NCI-H2107 treated with DMSO at 0.1 percent for 48 hours (cell line): ENCODE data around the gene ZC3H8.

Experiments
- DNase-seq: peaks from one replicate; lab custom pipeline; 2025; ENCODE audit not compliant: unreplicated experiment; lab: John Stamatoyannopoulos, UW

The ZC3H8 gene

DNA sequence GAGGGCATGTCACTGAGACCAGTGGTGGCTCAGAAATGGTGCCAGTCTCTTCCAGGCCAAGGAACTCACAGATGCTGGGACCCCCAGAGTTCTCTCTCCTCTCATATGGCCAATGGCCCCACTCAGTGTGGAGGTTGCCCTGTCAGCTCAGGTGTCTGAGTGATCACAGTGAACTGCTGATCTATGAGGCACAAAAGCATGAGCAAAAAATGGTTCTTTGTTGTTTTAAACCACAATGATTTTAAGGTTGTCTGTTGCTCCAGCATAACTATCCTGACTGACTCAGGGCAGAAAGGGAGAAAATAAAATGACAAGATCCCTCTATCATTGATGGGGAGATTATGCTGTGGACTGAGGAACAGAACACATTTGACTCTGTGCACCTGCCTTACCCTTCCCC is 58.9 kb downstream of the ZC3H8 start:
- DNase-seq = no peak

DNA sequence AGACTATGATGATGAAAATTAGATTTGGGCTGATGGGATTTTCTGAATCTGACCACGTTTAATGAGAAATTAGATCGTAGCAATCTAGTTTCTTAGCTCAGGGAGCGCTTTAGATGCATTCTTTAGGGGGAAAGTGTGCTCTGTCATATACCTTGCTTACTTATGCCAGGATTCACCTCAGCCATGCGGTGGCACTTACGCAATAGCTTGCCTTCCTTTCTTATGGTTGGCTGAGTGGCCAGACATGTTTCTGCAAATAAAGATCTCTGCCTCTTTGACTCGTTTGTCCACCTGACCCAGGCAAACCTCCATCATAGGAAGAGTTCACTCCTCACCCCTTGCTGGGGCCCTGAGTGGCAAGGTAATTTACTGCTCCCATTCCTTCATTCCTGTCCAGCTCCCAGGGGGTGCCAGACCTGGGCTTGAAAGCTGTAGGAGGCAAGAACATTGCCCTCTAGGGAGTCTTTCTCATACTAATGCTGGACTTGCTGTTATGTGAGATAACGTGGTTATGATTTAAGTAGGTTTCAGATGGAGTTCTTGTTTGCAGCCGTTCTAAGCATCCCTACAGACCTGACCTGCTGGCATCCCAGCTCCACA is 59.6 kb downstream of the ZC3H8 start:
- DNase-seq = no peak

DNA sequence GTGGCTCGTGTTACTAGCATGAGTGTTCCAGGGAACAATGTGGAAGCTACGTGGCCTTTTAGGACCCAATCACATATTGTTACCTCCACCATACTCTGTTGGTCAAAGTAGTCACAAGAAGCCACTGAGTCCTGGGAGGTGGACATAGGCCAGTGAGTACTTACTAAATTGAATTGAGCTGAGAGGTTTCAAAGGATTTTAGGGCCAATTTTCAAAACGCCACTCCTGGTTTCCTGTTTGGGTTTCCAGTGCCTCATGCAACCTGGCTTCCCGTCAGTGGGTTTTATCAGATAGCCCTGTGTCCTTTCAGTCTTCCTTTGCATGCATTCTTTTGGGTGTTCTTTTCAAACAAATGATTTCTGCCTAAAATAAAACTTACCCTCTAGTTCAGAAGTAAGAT is 60.4 kb downstream of the ZC3H8 start:
- no peak for DNase-seq

DNA sequence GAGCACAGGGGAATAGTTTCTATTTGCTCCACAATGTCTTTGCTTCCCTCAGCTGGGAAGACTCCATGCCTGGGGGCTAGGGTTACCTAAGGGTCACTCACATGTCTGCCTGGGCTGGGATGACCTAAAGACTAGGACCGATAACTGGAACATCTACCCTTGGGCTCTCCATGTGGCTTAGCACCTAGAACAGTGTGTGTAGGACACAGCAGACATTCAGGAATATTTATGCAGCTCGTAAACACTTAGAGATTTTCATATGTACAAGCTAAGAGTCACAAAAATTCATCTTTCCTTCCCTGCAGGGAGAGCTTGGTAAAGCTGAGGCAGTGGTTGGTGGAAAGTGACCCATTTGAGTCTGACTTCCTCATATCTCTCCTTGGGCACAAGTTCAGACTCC is 60.8 kb downstream of the ZC3H8 start:
- no peak for DNase-seq

DNA sequence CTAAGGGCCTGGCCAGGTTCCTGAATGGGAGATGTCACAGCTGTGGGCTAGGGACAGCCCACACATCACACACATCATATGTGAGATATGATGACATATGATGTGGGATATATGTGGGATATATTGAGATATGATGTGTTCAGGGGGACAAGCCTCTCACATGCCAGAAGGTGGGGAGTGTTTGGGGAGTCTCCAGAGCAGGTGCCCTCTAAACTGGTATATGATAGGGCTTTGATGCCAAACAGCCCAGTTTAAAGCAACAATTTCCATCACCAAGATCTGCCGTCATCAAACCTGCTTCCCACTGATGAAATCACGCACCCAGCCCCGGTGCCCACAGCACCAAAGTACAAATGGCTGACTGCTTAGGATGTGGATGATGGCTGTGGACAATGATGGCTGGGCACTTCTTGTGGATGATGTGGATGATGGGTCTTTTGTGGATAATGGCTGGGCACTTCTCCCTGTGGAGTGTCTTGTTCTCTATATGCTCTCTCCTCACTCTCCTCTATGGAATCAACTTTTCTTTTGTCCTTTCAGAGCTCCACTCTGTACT is 65.8 kb downstream of the ZC3H8 start:
- no peak for DNase-seq

DNA sequence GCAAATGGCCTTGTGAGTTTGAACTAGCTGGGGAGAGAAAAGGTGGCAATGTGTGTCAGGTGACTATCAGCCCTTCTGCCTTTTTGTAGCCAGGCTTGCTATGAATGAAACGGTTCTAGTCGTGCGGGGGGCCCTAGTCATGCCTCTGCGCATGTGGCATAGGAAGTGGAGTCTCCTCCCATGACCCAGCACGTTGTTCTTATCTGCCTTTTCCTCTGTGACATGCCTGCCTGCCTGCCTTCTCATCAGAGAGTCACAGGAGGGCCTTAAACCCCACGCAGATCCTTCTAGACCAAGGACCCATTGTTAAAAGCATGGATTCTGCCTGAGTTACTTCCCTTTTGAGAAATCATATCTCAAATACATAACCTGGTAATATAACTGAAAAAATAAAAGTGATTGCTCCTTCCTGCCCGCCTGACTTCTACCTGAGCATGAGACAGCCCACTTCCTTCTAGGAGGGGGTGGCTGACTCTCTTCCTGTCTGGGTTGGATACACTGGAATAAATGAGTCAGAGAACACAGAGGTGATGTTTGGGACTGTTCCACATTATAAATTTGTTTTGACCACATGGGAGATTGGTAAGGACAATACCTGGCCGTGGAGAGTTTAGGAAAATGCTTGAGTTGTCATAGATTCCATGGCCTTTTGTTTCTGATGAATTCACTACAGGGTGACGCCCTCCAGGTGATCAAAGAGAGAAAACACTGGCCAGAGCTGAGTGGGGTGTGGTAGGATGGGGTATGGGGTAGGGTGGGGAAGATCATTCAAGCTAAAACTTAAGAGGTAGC is 66.8 kb downstream of the ZC3H8 start:
- DNase-seq = no peak

DNA sequence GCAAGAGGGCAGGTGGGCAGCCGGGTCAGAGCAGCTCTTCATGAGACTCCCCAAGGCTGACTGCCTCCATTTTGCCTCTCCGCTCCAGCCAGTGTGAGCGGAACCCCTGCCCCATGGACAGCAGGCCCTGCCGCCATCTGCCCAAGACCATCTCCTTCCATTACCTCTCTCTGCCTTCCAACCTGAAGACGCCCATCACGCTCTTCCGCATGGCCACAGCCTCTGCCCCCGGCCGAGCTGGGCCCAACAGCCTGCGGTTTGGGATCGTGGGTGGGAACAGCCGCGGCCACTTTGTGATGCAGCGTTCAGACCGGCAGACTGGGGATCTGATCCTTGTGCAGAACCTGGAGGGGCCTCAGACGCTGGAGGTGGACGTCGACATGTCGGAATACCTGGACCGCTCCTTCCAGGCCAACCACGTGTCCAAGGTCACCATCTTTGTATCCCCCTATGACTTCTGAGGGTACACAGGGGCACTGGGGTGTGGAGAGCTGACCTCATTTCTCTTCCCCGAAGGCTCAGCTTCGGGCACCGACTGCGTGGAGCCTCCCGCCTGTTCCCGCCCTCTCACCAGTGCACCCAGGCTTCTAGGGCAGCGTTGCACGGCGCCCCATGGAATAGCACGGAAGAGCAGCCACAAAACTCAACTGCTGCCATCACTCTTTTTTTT is 67.7 kb downstream of the ZC3H8 start:
- DNase-seq = no peak

DNA sequence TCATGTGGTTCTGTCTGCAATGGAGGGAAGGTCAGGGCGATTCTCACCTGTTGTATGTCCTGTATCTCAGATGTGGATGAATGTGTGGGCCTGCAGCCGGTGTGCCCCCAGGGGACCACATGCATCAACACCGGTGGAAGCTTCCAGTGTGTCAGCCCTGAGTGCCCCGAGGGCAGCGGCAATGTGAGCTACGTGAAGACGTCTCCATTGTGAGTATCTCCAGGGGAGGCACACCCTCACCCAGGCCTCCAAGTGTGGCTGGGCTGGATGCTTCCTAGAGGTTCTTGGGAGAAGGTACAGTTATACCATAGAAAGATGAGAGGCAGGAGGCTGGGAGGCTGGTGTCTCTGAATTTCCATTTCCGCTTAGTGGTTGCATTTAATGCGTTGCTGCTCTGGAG is 69.7 kb downstream of the ZC3H8 start:
- no peak for DNase-seq

DNA sequence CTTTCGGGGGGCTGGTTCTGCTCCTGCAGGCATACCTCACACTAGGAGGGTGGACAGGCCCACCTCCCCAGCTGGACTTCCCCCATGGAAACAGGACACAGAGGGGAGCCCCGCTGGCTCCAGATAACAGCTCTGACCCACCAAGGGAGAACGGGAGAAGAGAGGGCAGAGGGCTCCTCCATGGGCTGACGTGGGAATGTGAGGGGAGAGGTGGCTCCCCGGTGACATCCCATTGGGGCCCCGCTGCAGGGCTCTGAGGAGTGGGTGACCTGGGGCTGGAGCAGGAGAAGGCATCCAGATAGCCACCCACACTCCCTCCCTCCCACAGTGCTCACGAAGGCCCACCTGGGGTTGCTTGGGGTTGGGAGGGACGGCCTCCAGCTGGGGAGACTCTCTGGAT is 70.7 kb downstream of the ZC3H8 start:
- DNase-seq = no peak

DNA sequence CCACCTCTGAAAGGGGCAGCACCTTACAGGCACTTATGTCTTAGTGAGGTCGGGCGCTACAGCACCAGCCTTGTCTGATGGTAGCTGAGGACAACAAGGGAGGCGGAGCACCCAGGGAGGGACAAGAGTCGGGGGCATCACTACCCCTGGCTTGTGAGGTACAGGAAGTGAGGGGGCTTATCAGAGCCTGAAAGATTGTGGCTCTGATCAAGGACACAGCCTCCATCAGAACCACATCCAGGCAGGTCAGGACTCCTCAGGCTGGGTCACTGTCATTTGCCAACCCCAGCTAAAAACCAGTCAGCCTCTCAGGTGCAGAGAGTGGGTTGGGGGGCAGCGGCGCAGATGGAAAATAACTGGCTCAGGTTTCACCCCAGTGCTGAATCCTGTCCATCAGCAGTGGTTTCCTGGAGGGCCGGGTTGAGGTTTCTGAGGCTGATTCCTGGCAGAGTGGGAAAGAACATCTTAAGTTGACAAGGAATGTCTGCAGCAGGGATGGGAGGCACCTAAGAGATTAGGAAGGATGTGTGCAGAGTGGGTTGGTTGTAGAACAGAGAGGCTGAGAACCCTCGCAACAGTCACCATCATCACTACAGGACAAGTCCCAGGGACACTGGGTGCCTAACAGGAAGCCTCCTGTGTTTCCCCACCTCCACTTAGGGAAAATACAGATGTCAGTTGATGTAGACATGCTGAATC is 71.4 kb downstream of the ZC3H8 start:
- DNase-seq = peak; percentile 59

DNA sequence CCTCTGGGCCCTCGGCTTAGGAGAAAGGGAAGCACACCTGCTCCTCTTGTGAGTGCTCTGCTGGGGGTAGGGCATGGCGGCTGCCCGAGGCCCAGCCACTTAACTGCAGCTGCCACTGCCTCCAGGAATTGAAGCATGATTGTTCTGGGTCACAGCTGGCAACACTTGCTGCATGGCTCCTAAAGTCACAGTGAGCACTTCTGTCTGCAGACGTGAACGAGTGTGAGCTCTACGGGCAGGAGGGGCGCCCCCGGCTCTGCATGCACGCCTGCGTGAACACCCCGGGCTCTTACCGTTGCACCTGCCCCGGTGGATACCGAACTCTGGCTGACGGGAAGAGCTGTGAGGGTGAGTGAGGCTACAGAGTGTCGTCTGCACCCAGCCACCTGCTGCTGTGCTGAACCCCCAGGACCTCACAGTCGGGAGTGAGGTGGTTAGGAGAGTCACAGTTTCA is 72.2 kb downstream of the ZC3H8 start:
- peak; percentile 95 for DNase-seq

DNA sequence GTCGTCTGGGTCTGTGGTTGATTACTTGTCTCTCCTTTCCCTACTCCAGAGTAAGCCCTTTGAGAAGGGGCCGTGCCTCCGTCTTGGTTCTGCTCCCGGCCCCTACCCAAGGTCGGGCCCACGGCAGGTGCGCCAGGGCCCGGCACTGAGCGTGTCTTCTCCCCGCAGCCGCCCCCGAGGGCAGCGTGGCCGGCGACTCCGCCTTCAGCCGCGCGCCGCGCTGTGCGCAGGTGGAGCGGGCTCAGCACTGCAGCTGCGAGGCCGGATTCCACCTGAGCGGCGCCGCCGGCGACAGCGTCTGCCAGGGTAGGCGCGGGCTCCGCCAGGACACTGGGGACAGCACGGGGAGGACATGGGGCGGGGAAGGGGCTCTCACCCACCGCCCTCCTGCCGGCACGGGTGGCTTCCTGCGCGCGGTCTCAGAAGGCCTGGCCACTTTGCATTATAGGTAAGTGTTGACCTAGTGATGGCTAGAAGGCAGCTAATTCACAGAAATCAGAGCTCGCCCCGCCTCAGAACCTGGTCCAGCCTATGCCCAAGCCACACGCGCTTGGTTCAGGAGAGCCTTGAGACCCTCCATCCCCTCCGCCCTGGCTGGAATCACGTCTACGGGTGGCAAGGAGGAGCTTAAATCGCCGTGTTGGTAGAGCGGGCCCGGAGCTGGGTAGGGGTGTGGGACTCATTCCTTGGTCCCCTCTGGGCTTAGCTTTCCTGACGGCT is 73.1 kb downstream of the ZC3H8 start:
- DNase-seq = no peak

DNA sequence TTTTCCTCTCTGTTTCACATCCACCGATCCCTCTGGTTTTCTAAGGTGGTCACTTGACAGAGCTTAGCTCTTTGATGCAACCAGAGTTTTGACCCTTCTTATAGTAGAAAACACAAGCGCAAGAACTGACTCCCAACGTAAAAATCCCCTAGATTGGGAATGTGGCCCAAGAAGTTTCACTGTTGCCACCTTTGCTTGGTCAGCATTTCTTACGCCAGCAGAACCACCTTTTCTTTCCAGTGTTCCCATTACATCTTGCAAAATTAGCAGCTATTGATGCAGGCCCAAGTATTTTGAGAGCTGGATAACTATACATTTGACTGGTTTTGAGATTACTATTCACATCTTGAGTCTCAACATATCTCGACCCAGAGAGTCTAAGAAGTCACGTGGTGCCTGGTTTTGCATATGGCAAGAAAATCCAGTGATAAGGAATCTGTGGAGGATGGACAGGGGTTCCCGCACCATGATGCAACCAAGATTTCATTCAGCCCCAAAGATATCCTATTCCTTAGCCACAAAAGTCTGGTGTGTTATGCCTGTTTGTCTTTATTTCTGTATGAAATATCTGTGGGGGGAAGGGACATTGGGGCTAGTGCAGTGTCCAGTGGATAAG is 78.8 kb downstream of the ZC3H8 start:
- DNase-seq = no peak

DNA sequence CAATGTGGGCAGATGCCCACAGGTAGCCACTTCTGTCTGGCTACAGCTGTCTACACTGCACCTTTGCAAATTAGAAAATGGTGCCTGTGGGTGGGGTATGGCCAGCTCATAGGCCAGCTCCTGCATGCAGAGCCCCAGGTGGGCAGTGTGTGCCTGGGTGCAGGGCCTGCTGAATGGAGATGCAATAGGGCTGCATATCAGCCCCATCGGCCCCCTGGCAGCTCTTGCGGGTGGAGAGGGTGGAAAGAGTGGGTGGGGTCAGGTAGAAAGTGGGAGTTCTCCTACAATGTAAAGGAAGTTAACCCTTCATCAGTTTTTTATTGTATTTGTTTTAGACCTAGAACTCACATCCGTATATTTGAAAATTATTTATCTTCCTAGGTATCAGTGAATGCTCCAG is 79.5 kb downstream of the ZC3H8 start:
- DNase-seq = no peak

DNA sequence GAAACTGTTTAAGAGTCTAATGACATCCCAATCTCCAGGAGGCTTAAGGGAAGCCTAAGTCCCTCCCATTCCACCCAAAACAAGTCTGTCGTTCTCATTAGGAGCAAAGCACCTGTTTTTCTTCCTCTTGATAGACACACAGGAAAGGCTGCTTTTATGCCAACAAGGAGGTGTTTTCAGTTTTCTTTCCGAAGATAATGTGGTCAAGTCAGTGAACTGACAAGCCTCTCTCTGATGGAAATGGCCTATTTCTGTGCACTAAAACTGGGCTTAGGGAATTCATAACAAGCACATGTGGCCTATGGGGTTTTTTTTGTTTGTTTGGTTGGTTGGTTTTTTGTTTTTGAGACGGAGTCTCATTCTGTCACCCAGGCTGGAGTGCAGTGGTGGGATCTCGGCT is 80.5 kb downstream of the ZC3H8 start:
- no peak for DNase-seq

DNA sequence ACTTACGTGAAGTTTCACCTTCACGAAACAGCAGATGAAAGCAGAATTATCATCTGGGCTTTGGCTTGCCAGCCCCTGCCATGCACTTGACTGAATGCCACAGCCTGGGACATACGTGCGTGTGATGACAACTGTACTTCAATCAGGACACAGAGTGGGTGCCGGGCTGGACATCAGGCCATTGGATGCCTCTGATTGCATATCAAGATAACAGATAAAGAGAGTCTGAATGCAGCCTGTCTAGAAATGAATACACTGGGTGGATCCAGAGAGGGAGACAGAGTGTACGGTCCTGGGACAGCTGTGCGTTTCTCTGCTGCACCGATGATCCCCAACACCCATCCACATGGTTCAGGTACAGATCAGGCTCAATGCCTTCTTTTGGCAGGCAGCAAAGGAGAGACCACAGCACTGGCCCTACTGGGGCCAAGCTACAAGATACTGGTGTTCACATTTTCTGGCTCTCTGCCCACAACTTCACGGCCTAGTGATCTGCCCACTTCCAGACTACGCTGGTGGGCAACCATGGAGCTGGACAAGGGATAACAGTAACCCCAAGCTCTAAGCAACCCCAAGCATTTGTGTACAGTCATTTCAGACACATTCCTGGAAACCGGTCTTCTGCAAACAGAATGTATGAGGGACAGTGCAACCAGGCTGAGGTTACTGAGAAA is 81.1 kb downstream of the ZC3H8 start:
- no peak for DNase-seq

DNA sequence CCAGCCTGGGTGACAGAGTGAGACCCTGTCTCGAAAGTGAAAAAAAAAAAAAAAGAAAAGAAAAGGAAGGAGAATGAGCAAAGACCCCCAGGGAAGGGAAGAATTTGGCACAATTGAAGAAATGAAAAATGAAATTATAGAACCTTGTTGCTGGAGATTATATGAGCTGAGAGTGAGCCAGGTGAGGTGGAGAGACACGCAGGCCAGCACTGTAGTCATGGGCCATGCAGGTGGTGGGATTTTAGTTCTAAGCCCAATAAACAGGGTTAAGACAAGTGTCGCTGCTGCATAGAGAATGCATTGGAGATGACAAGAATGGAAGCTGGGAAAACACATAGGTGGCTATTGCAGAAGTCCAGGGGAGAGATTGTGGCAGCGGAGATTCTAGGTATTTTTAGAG is 84.3 kb downstream of the ZC3H8 start:
- no peak for DNase-seq

DNA sequence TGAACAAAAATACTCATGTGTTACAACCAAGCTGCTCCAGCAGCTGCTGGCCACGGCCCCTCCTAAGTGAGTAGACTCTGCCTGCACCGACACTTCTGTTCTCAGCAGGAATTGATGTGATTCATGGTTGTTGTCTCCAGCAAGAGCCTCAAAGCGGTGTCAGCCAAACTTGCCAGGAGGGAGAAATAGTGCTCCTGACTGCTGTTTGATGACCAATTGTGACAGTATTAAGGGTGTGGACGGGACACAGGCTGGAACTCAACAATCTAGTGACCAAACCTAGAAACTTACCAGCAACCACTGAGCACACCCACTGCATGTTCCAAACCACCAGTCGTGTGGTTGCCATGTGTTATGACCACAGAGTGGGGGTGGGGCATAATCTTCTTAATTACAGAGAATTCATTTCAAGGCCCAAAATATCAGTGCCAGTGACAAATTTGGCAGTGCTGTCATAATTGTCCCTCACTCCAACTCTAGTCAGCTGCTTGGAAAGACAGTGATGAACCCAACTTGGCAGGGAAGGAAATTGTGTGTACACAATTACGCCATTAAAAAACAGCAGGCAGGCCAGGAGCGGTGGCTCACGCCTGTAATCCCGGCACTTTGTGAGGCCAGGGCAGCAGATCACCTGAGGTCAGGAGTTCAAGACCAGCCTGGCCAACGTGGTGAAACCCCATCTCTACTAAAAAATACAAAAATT is 86.3 kb downstream of the ZC3H8 start:
- DNase-seq = no peak

DNA sequence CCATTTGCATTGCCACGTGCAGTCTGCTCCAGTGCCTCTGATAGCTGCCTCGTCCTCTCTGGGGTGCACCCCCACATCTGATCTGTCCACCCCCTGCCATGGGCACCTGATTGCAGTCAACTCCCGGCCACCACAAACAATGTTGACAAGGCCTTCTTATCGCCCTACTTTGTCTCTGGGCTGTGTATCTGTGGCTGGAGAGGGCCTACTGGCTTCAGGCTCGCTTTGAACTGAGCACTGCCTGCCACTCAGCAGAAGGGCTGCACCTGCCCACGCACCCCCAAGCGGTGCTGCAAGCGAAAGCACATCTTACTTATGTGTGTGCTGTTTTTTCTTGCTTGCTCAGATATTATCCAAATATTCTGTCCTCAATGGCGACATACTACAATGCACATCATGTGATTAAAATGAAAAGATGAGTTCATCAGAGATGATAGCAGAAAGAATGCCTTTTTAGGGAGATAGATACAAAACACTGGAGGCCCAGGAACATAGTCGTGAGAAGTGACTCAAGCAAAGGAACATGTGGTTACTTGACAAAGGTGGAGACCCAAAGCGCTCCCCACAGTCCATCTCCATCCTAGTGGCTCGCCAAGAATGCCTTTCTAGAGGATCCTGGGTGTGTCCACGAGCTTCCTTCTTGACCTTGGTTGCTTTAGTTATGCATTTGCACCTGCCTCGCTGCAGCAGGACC is 87.9 kb downstream of the ZC3H8 start:
- DNase-seq = no peak
